GM21515 (cell line): ENCODE measurements around the gene ST6GAL2.

ENCODE experiments used
- ATAC-seq: cut with Tn5 transposase; IDR thresholded peaks from one replicate; pipeline ENCODE4 v1.9.1; 2021; ENCODE audit not compliant: unreplicated experiment

Gene ST6GAL2

DNA sequence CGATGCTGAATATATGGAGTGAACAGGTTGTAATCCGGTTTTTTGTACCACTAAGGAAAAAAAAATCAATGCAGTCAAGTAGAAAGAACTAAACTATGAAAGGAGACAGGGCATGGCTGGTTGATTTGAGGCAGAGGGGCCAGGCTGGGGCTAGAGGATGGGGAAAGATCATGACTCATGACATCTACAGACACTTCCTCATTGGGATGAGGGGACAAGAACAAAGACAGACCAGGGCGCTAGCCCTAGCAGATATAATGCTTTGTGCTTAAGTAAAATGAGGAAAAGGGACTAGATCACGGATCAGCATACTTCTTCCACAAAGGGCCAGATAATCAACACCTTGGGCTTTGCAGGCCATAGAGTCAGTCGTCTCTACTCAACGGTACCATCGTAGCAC lies 55.8 kb downstream of the ST6GAL2 start:
- no peak for ATAC-seq

DNA sequence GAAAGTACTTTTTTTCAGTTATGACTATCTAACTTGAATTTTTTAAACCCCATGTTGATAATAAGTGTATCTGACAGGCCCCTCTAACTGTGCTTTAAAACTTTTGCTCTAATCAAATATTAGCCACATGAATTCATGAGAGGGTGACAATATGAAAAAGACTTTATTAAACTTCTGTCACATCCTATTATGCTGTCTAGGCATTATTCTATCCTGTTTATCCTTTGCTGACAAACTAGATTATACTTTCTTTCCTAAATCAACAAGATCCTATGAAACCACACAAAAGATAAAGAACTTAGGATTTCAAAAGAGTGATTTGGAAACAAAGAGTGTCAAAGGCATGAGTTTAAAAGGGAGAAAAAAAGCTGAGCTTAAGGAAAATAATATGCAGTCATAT lies 57.8 kb downstream of the ST6GAL2 start:
- no peak for ATAC-seq

DNA sequence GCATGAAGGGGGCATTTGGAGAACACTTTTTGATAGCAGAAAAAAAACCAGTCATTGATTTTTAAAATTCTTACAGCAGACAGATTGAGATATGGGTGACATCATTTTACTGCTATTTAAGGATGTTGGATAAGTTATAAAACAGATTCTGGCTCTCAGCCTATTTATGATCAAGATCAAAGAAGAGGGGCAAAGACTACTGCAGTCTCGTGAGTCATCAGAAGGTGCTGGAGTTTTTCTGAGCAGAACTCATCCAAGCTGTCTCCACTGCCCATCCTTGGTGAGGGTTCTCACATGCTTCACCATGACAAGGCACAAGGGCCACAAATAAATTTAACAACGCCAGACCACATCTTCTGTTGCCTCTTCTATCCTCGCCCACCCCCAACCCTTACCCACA lies 58.8 kb downstream of the ST6GAL2 start:
- ATAC-seq = no peak

DNA sequence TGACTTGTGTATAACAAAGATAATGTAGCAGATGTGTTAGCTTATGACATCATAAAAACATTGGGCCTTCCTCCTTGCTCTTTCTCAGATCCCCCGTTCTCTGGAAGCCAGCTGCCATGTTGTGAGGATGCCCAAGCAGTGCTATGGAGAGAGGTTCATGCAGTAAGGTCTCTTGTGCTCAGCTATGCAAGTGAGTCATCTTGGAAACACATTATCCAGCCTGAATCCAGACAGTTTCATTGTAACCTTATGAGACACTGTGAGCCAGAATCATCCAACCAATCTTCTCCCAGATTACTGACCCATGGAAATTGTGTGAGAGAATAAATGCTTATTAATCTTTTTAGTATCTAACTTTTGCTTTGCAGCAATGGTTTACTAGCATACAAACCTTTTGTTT lies 60.8 kb downstream of the ST6GAL2 start:
- no peak for ATAC-seq

DNA sequence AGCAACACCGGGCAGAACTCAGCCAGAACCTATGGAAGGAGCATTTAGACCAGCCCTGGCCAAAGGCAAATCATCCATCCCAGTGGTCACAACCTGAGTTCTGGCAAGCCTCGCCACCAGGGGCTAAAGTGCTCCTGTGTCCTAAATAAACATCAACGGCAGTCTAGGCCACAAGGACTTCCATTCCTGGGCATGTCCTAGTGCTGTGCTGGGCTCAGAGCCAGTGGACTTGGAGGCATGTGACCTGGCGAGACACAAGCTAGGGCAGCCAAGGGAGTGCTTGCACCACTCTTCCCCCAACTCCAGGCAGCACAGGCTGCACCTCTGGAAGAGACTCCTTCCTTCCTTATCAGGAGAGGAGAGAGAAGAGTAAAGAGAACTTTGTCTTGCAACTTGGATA lies 69.0 kb downstream of the ST6GAL2 start:
- ATAC-seq = no peak

DNA sequence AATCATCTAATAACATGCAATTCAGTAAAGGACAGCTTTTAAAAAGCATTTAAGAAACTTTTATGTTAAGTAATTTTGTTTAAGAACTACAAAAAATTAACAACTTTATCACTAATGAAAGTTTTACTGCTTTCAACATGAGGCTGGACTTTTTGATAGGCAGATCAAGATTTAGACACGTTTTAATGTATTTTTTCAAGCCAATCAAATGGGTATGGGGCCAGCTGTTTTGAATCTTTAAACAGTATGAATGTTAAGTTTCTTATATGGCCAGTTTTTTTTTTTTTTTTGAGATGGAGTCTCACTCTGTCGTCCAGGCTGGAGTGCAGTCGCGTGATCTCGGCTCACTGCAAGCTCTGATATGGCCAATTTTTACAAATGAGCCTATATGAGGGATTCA lies 73.1 kb downstream of the ST6GAL2 start:
- ATAC-seq = no peak

DNA sequence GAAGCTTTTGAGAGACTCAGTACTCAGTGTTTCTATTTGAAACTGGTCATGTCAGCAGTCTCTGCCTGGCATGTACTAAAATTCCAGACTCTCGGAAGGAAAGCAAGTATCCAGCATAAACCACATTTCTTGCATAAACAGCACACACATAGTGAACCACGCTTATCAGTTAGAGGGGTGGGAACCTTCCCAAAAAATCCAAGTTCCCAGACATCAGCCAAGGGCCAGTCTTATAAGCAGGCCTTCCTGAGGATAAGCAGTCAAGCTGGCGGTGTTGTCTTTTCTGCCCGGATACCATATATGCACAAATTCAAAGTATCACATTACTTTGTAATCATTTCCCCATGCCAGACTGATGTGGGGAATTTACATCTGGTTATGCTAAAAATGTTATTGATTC lies 73.6 kb downstream of the ST6GAL2 start:
- ATAC-seq = no peak

DNA sequence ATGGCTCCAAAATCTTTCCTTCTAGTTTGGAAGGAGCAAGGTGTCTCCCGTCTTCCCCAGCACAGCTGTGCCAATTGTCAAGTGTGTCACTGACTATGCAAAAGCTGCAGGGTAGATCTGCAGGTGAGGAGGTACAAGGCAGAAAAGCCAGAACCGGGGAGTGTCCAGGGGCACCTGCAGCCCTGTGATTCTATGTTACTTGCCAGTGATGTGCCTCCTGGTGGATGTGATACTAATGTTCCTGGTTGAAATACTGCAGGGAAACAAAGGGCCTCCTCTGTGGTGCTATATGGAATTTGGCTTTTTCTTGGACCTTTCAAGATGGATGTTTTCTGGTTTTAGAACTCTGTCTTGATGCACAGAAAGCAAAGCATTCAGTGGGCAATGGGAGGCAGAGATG lies 80.3 kb downstream of the ST6GAL2 start:
- ATAC-seq = no peak

DNA sequence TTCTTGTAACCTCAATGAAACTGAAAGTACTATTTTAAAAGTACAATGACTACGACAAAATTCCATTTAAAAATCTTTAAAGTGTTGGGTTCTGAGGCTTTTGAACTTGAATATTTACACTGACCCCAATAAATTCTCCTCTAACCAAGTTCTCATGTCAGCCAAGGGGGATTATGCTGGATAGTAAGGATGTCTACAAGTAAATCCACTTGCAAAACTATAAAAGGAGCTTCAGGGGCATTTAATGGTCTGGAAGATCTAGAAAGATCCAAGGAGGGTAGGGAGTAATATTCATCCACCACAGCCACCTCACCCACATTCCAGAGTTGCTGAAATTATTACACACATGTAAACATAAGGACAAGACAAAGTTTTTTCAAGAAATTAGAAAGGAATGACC lies 81.8 kb downstream of the ST6GAL2 start:
- ATAC-seq = no peak

DNA sequence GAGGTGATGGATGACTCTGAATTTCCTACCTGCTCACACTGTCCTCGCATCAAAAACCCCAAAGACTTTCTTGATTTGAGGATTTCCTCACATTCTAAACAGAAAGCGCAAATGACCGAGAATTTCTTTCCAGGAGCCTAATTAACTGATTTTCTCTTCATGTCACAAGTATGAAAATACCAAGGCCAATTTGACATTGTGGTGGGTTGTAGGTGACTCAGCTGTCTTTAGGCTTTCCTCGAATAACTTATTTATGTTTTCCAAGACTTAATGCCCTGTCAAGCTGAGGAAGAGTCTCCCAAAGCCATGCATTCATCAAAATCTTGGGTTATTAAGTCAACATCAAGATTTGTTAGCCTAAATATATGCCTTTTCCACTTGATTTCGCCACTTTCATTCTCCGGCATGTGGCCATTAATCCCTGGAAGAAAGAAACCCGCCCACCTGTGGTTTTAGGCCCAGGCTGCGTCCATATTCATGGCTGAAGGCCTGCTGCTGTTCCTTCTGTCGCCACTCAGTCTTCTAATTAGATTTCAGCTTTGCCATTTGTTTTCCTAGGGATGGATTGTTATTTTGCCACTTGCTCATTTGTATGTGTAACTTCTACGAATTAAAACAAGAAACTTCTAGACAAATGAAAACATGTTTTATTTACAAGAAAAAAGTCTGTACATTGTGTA lies 84.9 kb downstream of the ST6GAL2 start:
- ATAC-seq = no peak

- no peak for ATAC-seq
Measured at GRCh38 chr2:106800180-106800579, 85.8 kb downstream of the ST6GAL2 start.

DNA sequence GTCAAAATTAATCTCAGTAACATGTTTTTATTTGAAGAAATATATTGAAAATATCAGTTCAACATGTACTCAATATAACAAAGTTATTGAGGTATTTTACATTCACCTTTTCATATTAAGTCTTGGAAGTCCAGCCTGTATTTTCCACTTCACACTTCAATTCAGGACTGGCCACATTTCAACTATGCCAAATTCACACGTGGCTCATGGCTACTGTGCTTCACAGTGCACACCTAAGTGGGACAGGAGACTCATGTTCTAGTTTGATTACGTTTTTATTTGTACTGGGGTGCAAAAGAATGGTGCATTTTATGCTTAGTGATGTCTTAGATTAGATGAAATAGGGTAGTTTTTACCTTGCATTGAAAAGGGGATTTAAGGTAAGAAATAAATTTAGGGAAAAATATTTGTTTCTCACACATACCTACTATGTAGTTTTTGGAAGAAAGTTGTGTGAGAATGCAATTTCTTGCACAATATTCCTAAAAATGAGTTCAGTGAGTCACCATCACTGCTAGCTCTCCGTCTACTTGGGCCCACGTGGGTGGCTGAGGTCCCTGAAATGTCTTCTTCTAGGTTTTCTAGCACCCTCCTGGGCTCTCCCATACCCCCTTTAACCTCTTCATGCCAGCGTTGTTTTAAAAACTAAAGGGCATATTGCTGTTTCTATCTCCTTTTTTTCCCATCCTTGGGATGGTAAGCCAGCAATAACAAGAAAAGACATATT lies 87.0 kb downstream of the ST6GAL2 start:
- ATAC-seq = no peak

- ATAC-seq = no peak
Measured at GRCh38 chr2:106797494-106797893, 88.5 kb downstream of the ST6GAL2 start.

- ATAC-seq = no peak
Measured at GRCh38 chr2:106792671-106793070, 93.3 kb downstream of the ST6GAL2 start.

DNA sequence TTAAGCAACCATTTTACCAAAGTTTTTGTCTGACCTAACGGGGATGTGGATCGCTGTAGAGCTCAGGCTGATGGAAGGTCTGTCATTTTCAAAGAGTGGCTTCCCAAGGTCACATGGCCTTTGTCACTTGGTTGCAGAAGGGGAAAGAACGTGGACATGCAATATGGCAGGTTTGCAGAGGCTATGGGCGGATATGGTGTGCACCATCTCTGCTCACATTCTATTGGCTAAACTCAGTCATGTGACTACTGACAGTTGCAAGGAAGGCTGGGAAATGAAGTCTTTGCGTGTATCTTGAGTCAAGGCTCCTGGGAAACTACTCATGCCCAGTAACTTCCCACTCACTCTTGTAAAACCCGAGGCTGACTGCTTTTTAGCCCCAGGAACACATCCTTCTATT lies 96.8 kb downstream of the ST6GAL2 start:
- ATAC-seq = no peak

DNA sequence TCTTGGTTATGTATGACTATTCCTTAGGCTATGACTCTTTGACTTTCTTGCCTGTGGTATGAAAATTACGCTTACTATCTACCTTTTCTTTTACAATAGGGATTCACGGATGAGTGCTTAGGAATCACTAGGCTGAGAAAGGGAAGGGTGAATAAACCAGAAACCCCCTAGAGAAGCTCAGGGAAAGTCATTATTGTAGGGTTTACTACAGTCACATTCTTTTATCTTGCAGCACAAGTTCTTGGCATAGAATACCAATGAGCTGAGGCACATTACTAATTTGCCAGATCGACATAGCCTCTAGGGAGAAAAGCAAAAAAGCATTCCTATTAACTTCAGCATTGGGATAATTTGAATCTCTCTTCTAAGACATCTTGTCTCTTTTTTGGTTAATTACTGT lies 103.3 kb downstream of the ST6GAL2 start:
- ATAC-seq = no peak

DNA sequence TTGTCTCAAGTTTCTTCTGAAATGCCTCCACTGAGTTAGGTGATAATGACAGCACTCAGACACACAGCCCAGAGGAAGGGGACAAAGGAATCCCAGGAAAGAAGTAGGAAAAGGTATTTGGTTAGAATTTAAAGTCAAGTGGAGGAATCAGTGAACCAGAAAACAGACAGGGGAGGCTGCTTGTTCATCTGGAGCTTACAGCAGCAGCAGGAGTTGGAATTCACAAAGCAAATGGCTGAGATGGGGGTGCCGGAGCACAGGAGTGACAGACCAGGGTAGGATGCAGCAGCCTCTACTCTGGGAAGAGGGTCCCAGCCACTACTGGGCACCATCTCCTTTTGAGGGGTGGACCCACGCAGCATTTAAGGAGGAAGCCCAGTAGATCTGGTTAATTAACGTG lies 104.8 kb downstream of the ST6GAL2 start:
- no peak for ATAC-seq

GRCh38 chr2:106771811-106772210 lies 114.2 kb downstream of the ST6GAL2 start:
- ATAC-seq = no peak

DNA sequence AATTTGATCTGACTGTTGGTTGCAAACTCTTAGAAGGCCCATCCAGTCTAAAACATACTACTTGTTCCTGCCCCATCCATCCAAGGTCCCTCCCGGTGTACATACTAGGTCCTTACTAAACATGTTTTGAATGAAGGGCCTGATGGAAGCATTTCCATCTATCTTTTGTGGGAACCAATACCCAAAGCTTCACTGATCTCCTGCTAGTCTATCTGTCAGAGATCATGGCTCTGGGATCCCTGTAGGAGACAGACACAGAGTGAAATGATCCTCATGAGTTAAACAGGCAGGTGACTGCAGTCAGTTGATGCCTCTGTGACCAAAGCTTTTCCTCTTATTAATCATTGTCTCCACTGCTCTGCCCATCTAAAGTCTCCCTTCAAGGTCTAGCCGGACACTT lies 115.0 kb downstream of the ST6GAL2 start:
- no peak for ATAC-seq

DNA sequence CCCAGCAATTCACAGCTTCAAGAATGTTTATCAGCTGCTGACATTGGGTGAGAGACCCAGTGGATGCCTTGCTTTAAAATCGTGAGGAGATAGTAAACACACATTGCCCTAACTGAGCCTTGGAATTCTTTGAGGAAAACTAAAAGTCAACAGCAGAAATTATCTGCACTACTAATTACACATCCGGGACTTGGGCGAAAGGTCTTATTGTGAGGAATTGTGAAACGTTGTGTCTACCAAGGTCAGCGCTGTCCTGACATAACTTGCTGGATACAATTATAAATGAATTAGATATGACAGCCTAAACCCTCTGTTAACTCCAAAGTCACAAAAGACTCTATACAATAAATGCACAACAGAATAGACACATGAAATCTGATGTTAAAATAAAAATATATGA lies 121.4 kb downstream of the ST6GAL2 start:
- ATAC-seq = no peak

GRCh38 chr2:106759966-106760365 lies 126.0 kb downstream of the ST6GAL2 start:
- no peak for ATAC-seq

DNA sequence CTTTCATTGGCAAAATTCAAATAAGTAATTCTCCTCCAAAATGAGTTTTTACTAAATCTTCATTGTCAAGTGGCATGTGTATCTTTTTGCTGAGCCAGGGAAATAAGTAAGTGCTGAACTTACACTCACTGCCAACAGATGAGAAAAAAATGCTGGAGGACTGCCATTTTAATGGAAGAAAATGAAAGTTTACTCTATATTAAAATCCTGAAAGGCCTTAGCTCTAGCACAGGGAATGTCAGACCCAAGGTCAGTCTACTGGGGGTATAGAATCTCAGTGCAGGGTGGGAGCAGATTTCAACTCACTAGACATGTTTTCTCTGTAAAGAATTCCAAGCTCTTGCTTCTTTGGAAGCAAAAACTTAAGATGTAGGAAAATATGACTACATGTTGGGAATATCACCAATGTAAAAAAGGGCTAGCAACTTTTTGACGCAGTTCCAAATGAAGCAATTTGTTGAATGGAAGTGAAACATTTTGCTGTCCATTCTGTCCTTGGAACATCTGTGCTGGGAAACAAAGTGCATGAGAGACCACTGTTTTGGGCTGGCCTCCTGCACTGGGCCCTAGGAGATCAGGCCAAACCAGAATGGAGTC lies 127.0 kb downstream of the ST6GAL2 start:
- no peak for ATAC-seq
